GM12874 (cell line): ENCODE results near the gene HDAC3.

Source experiments
- TF ChIP-seq, protein P1 (sequence below): IDR thresholded peaks from 2 replicates; pipeline ENCODE4 v1.5.1; 2011; ENCODE audit warnings: low read depth, mild to moderate bottlenecking, control low read depth, low read length, moderate library complexity; ENCODE audit not compliant: insufficient read depth

The HDAC3 gene

GRCh38 chr5:141590127-141590526 is 46.5 kb downstream of the HDAC3 start:
- TF ChIP-seq, protein P1, sequence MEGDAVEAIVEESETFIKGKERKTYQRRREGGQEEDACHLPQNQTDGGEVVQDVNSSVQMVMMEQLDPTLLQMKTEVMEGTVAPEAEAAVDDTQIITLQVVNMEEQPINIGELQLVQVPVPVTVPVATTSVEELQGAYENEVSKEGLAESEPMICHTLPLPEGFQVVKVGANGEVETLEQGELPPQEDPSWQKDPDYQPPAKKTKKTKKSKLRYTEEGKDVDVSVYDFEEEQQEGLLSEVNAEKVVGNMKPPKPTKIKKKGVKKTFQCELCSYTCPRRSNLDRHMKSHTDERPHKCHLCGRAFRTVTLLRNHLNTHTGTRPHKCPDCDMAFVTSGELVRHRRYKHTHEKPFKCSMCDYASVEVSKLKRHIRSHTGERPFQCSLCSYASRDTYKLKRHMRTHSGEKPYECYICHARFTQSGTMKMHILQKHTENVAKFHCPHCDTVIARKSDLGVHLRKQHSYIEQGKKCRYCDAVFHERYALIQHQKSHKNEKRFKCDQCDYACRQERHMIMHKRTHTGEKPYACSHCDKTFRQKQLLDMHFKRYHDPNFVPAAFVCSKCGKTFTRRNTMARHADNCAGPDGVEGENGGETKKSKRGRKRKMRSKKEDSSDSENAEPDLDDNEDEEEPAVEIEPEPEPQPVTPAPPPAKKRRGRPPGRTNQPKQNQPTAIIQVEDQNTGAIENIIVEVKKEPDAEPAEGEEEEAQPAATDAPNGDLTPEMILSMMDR = no peak

DNA sequence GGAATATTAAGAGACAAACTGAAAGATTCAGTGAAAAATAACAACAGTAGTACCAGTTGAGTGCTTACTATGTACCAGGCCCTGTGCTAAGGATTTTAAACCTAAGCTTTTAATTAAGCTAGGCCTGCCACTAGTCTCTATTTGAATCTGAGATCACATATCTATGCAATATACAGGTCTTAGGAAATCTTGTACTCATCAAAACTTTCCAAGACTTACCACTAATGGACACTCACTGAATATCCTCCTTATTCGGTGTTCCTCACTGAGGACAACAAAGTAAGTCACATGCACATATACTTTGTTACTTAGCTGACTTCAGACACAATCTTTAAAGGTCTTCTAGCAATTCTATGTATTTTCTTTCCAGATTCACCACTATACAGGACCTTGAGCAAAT is 50.4 kb downstream of the HDAC3 start:
- TF ChIP-seq, protein P1 = no peak

DNA sequence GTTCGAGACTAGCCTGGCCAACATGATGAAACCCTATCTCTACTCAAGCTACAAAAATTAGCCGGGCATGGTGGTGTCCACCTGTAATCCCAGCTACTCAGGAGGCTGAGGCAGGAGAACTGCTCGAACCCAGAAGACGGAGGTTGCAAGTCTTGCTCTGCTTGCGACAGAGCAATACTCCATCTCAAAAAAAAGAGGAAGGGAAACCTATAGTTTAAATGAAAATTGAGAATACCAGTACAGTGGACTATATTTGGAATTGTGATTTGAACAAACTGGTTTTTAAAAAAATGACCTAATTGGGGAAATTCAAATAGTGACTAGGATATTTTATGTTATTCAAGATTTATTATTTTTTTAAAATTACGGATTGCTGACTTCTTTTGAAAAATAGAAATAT is 51.1 kb downstream of the HDAC3 start:
- TF ChIP-seq, protein P1 = no peak

- TF ChIP-seq, protein P1 = no peak
These were observed 62.5 kb downstream of the HDAC3 start for GRCh38 chr5:141574122-141574510.

DNA sequence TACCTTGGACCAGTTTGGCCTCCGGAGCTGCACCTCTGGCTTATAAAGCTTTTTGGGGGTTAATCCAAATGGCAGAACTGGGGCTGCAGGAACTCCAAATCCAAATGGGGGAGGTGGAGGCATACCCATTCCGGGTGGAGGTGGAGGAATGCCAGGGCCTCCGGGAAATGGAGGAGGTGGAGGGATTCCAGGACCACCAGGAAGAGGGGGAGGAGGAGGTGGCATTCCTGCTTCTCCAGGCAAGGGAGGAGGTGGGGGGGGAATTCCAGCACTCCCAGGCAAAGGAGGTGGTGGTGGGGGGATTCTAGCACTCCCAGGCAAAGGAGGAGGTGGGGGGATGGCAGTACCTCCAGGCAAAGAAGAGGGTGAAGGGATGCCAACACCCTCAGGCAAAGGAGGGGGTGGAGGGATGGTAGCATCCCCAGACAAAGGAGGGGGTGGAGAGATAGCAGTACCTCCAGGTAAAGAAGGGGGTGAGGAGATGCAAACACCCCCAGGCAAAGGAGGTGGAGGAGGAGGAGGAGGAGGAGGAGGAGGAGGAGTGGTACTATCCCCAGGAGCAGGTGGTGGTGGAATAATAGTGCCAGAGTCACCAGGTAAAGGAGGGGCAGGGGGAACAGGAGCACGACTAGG is 63.0 kb downstream of the HDAC3 start:
- TF ChIP-seq, protein P1 = no peak
